ENCODE data around the gene NKIRAS1. TPM values are rescaled to one million over a fixed set of nuclear protein-coding genes. Genes with fewer than 3 reads are reported as not detected.

Gene NKIRAS1
- total RNA-seq, 4 donors from 2014 or later = 18.8 to 29.9 (median 25.5) TPM

GRCh38 chr3:23869977-23870662, 46.7 kb downstream of the NKIRAS1 start:
- no peak for ATAC-seq
- H3K4me1 ChIP-seq = peaks cover 6 to 58% (median 13%) of the 10 kb centered on the region in 3 donors
- no peaks in the 10 kb centered on the region for H3K27me3 ChIP-seq
- no peaks in the 10 kb centered on the region for H3K36me3 ChIP-seq
- no peak for TF ChIP-seq EP300 (IDR thresholded peaks at IDR 0.05)
- no peak for TF ChIP-seq CTCF (IDR thresholded peaks at IDR 0.05)
- TF ChIP-seq POLR2AphosphoS5 (IDR thresholded peaks at IDR 0.05) = no peak
- TF ChIP-seq POLR2A (IDR thresholded peaks at IDR 0.05) = no peak
- no peak overlapping the region for H3K27ac ChIP-seq
- no peaks in the 10 kb centered on the region for H3K9me3 ChIP-seq
- 98 to 100% methylated on average over 2 to 4 of the region's 4 CpGs for WGBS, 2 donors (ENCODE audit: low coverage in 1 of 2)
- no peak overlapping the region for H3K4me3 ChIP-seq

- ATAC-seq = no peak
- peaks cover 0 to 58% (median 11%) of the 10 kb centered on the region in 3 donors for H3K4me1 ChIP-seq
- 69 to 89% methylated on average over 1 of the region's 1 CpG for WGBS, 2 donors (ENCODE audit: low coverage in 1 of 2)
Observed at GRCh38 chr3:23867838-23868237, 49.0 kb downstream of the NKIRAS1 start.

DNA sequence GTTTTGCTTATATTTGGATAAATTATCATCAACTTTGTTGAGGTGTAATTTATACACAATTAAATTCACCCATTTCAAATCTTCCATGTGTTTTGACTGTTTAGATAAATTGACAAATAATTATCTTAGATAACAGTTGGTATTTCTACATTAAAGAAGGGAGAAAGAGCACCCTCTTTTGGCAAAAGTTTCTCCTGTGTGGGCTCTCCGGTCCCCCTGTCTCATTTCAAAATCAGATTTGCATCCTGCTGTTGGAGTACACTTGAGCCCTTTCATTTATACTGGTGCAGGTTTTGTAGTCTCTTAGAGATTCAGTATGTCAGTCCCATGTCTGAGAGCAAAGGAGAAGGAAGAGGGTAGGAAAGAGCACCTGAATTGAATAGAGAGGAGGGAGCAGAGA, 49.4 kb downstream of the NKIRAS1 start:
- Histone ChIP-seq H3K4me1 (peaks cover 0 to 58% (median 11%) of the 10 kb centered on the region in 3 donors), H3K36me3 (no peaks in the 10 kb centered on the region), H3K27me3 (no peaks in the 10 kb centered on the region), H3K9me3 (no peaks in the 10 kb centered on the region), H3K27ac (no peak overlapping the region), H3K4me3 (no peak overlapping the region)
- no peak for ATAC-seq
- WGBS, 2 donors (ENCODE audit: low coverage in 1 of 2) = 50 to 73% methylated on average over 1 of the region's 1 CpG
- TF ChIP-seq CTCF (IDR thresholded peaks at IDR 0.05) = no peak
- no peak for TF ChIP-seq EP300 (IDR thresholded peaks at IDR 0.05)
- TF ChIP-seq POLR2A (IDR thresholded peaks at IDR 0.05) = no peak
- no peak for TF ChIP-seq POLR2AphosphoS5 (IDR thresholded peaks at IDR 0.05)

More at GRCh38 chr3:23867838-23868237, 49.0 kb downstream of the NKIRAS1 start:
- Histone ChIP-seq H3K27ac (no peak overlapping the region), H3K27me3 (no peaks in the 10 kb centered on the region), H3K36me3 (no peaks in the 10 kb centered on the region), H3K9me3 (no peaks in the 10 kb centered on the region), H3K4me3 (no peak overlapping the region)
- TF ChIP-seq POLR2A (IDR thresholded peaks at IDR 0.05) = no peak
- TF ChIP-seq POLR2AphosphoS5 (IDR thresholded peaks at IDR 0.05) = no peak
- TF ChIP-seq CTCF (IDR thresholded peaks at IDR 0.05) = no peak
- TF ChIP-seq EP300 (IDR thresholded peaks at IDR 0.05) = no peak

DNA sequence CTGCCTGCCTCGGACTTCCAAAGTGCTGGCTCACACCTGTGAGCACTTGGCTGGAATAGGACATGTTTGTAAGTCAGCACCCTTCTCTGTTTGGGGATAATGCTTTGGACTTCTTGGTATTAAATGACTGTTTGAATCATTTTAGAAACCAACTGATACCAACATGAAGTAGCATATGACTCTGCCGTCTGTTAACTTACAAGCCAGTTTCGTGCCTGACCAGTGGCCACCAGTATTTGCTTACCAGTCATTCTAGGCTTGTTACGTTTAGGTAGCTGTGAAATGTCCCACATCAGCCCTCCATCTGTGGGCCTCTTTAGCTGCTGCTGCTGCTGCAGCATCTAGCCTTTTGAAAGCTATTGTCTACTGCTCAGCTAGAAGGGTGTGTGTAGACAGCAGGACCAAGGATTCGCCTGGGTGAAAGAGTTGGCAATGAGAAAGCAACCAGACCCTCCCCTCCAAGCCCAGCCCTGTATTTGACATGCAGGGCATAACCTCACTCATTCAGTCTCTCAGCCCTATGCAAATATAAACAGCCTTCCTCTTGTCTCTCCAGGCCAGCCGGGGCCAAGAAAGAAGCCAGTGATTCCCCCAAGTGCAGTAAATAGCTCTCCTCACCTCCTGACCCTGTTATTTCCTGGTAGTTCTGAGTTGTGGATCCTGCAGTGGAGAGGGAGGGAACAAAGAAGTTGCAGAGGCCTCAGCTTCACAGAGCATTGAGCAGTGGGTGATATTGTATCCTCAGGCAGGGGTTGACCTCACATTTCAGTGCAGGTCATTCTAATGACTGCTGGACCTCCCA, 51.0 kb downstream of the NKIRAS1 start:
- H3K4me3 ChIP-seq = no peak overlapping the region
- WGBS, 2 donors (ENCODE audit: low coverage in 1 of 2) = 62% methylated on average over 5 of the region's 6 CpGs; no CpG with 5 or more reads in 1 of the 2 donors
- no peaks in the 10 kb centered on the region for H3K9me3 ChIP-seq
- H3K27me3 ChIP-seq = no peaks in the 10 kb centered on the region
- no peaks in the 10 kb centered on the region for H3K36me3 ChIP-seq
- peak; percentile 51 for ATAC-seq
- H3K4me1 ChIP-seq = peaks cover 0 to 67% (median 11%) of the 10 kb centered on the region in 3 donors
- H3K27ac ChIP-seq = peak overlapping the region in 1 of 4 donors; percentile 14
- no peak for TF ChIP-seq EP300 (IDR thresholded peaks at IDR 0.05)
- TF ChIP-seq POLR2AphosphoS5 (IDR thresholded peaks at IDR 0.05) = no peak
- no peak for TF ChIP-seq CTCF (IDR thresholded peaks at IDR 0.05)
- TF ChIP-seq POLR2A (IDR thresholded peaks at IDR 0.05) = no peak

Measured in gastroesophageal sphincter (tissue), 4 donors.